Trophoblast cell (in vitro differentiated cells and primary cell): ENCODE measurements around the gene ATP6V0D1.

ENCODE experiments used
- DNase-seq, 2 donors: peaks; one replicate each; pipeline ENCODE4 v3.0.0-alpha.2; 2016
- H2AFZ ChIP-seq: 2 replicates; pipeline ENCODE4 v1.6.1; 2013; ENCODE audit warnings: low read length, moderate library complexity, mild to moderate bottlenecking; ENCODE audit not compliant: insufficient read depth, poor library complexity
- H2AK5ac ChIP-seq: 2 replicates; pipeline ENCODE4 v1.6.1; 2013; ENCODE audit warnings: mild to moderate bottlenecking, low read length
- H2BK120ac ChIP-seq: 2 replicates; pipeline ENCODE4 v1.6.1; 2013; ENCODE audit warnings: low read length, mild to moderate bottlenecking, moderate library complexity; ENCODE audit not compliant: insufficient read depth, poor library complexity
- H2BK12ac ChIP-seq: 2 replicates; pipeline ENCODE4 v1.6.1; 2013; ENCODE audit warnings: mild to moderate bottlenecking, low read length, moderate library complexity
- H2BK5ac ChIP-seq: 2 replicates; pipeline ENCODE4 v1.6.1; 2013; ENCODE audit warnings: low read length, low read depth, moderate library complexity, mild to moderate bottlenecking; ENCODE audit not compliant: poor library complexity
- H3K14ac ChIP-seq: 2 replicates; pipeline ENCODE4 v1.6.1; 2013; ENCODE audit warnings: mild to moderate bottlenecking, low read length
- H3K18ac ChIP-seq: 2 replicates; pipeline ENCODE4 v1.6.1; 2013; ENCODE audit warnings: mild to moderate bottlenecking, low read length
- H3K23ac ChIP-seq: 2 replicates; pipeline ENCODE4 v1.6.1; 2013; ENCODE audit warnings: low read length
- H3K27ac ChIP-seq: 2 replicates; pipeline ENCODE4 v1.5.1; 2013; ENCODE audit warnings: low read depth, mild to moderate bottlenecking, inconsistent platforms, low read length, moderate library complexity
- H3K27me3 ChIP-seq: 2 replicates; pipeline ENCODE4 v1.6.1; 2013; ENCODE audit warnings: inconsistent platforms, mild to moderate bottlenecking, low read length, moderate library complexity; ENCODE audit not compliant: insufficient read depth
- H3K36me3 ChIP-seq, 2 experiments: 1 replicate in 1 of 2; 2 replicates in 1 of 2; pipeline ENCODE4 v1.6.1; 2013; ENCODE audit warnings: low read length in 2 of 2, mild to moderate bottlenecking in 2 of 2, moderate library complexity in 1 of 2; ENCODE audit not compliant: insufficient read depth in 2 of 2, control insufficient read depth in 1 of 2
- H3K4ac ChIP-seq: 2 replicates; pipeline ENCODE4 v1.6.1; 2013; ENCODE audit warnings: low read depth, mild to moderate bottlenecking, low read length, moderate library complexity
- H3K4me1 ChIP-seq, 2 experiments: 1 replicate in 1 of 2; 2 replicates in 1 of 2; pipeline ENCODE4 v1.6.1; 2013; ENCODE audit warnings: low read length in 2 of 2, mild to moderate bottlenecking in 2 of 2, moderate library complexity in 1 of 2; ENCODE audit not compliant: insufficient read depth in 2 of 2, control insufficient read depth in 1 of 2
- H3K4me2 ChIP-seq: 2 replicates; pipeline ENCODE4 v1.6.1; 2013; ENCODE audit warnings: inconsistent platforms, mild to moderate bottlenecking, low read length, moderate library complexity
- H3K4me3 ChIP-seq: 2 replicates; pipeline ENCODE4 v1.5.1; 2013; ENCODE audit warnings: mild to moderate bottlenecking, low read depth, low read length, inconsistent platforms
- H3K79me1 ChIP-seq: one replicate; pipeline ENCODE4 v1.6.1; 2013; ENCODE audit warnings: low read length
- H3K79me2 ChIP-seq: 2 replicates; pipeline ENCODE4 v1.6.1; 2013; ENCODE audit warnings: low read length, mild to moderate bottlenecking; ENCODE audit not compliant: control insufficient read depth, insufficient read depth, poor library complexity
- H3K9ac ChIP-seq: 2 replicates; pipeline ENCODE4 v1.6.1; 2013; ENCODE audit warnings: mild to moderate bottlenecking, low read length
- H3K9me3 ChIP-seq: 2 replicates; pipeline ENCODE4 v1.6.1; 2013; ENCODE audit warnings: low read depth, mild to moderate bottlenecking, control low read depth, inconsistent platforms, low read length; ENCODE audit not compliant: insufficient read depth
- H4K12ac ChIP-seq: 2 replicates; pipeline ENCODE4 v1.6.1; 2013; ENCODE audit warnings: low read depth, mild to moderate bottlenecking, low read length, moderate library complexity
- H4K8ac ChIP-seq: 2 replicates; pipeline ENCODE4 v1.6.1; 2013; ENCODE audit warnings: low read depth, mild to moderate bottlenecking, low read length, moderate library complexity
- H4K91ac ChIP-seq: one replicate; pipeline ENCODE4 v1.6.1; 2013; ENCODE audit warnings: low read depth, mild to moderate bottlenecking, low read length, moderate library complexity
- WGBS: extraction: QIAGEN DNeasy Blood & Tissue Kit; methylation state at CpG from one replicate; pipeline ENCODE4 v1.1.7; 2013; ENCODE audit warnings: missing lambda C conversion rate; ENCODE audit not compliant: insufficient read length, insufficient coverage; ENCODE audit errors: extremely low coverage; 5-methylcytosine and 5-hydroxymethylcytosine counted together

The ATP6V0D1 gene

GRCh38 chr16:67438098-67438791, 42.7 kb downstream of the ATP6V0D1 start:
- H3K4me2 ChIP-seq = no peak overlapping the region
- H3K23ac ChIP-seq = no peak overlapping the region
- no CpG with 5 or more reads among the region's 20 CpGs for WGBS
- H3K9ac ChIP-seq = no peak overlapping the region
- H4K91ac ChIP-seq = no peak overlapping the region
- H2AK5ac ChIP-seq = no peak overlapping the region
- no peak overlapping the region for H4K12ac ChIP-seq
- H2BK12ac ChIP-seq = no peak overlapping the region
- H3K14ac ChIP-seq = no peak overlapping the region
- no peaks in the 10 kb centered on the region for H3K4me1 ChIP-seq
- H4K8ac ChIP-seq = no peak overlapping the region
- no peak overlapping the region for H2BK120ac ChIP-seq
- H3K4me3 ChIP-seq = no peak overlapping the region
- H3K9me3 ChIP-seq = peaks cover 7% of the 10 kb centered on the region
- no peak overlapping the region for H3K18ac ChIP-seq
- no peak overlapping the region for H2AFZ ChIP-seq
- no peak overlapping the region for H3K4ac ChIP-seq
- no peaks in the 10 kb centered on the region for H3K79me1 ChIP-seq
- no peak overlapping the region for H3K27ac ChIP-seq
- no peaks in the 10 kb centered on the region for H3K79me2 ChIP-seq
- H2BK5ac ChIP-seq = no peak overlapping the region
- H3K27me3 ChIP-seq = no peaks in the 10 kb centered on the region
- DNase-seq = no peak
- peaks cover 61 to 63% of the 10 kb centered on the region in 2 experiments for H3K36me3 ChIP-seq

GRCh38 chr16:67437513-67437912, 43.4 kb downstream of the ATP6V0D1 start:
- Histone ChIP-seq H2BK120ac (no peak overlapping the region), H3K27ac (no peak overlapping the region), H3K14ac (no peak overlapping the region), H3K4me3 (no peak overlapping the region), H3K27me3 (no peaks in the 10 kb centered on the region), H3K9me3 (peaks cover 6% of the 10 kb centered on the region), H4K91ac (no peak overlapping the region), H4K12ac (no peak overlapping the region), H3K4me2 (no peak overlapping the region), H2BK12ac (no peak overlapping the region), H4K8ac (no peak overlapping the region), H3K23ac (no peak overlapping the region), H3K9ac (no peak overlapping the region), H3K18ac (no peak overlapping the region), H3K79me2 (no peaks in the 10 kb centered on the region), H2AK5ac (no peak overlapping the region), H2BK5ac (no peak overlapping the region), H2AFZ (no peak overlapping the region), H3K79me1 (no peaks in the 10 kb centered on the region), H3K4ac (no peak overlapping the region), H3K4me1 (no peaks in the 10 kb centered on the region), H3K36me3 (peaks cover 54 to 57% of the 10 kb centered on the region in 2 experiments)
- DNase-seq = no peak
- no CpG with 5 or more reads among the region's 4 CpGs for WGBS

GRCh38 chr16:67436640-67437193, 44.2 kb downstream of the ATP6V0D1 start:
- H3K14ac ChIP-seq = no peak overlapping the region
- WGBS = no CpG with 5 or more reads among the region's 23 CpGs
- H3K4me1 ChIP-seq = peaks cover 0 to 3% of the 10 kb centered on the region in 2 experiments

GRCh38 chr16:67435758-67436164, 45.2 kb downstream of the ATP6V0D1 start:
- peaks cover 9% of the 10 kb centered on the region for H3K27me3 ChIP-seq
- H3K14ac ChIP-seq = no peak overlapping the region
- H3K79me2 ChIP-seq = no peaks in the 10 kb centered on the region
- H3K4ac ChIP-seq = no peak overlapping the region
- peaks cover 6% of the 10 kb centered on the region for H3K9me3 ChIP-seq
- no CpG with 5 or more reads among the region's 16 CpGs for WGBS
- no peak overlapping the region for H3K23ac ChIP-seq
- no peak overlapping the region for H2AFZ ChIP-seq
- H4K12ac ChIP-seq = no peak overlapping the region
- peaks cover 47 to 48% of the 10 kb centered on the region in 2 experiments for H3K36me3 ChIP-seq
- H3K18ac ChIP-seq = no peak overlapping the region
- H4K8ac ChIP-seq = no peak overlapping the region
- H2AK5ac ChIP-seq = no peak overlapping the region
- peaks cover 5 to 9% of the 10 kb centered on the region in 2 experiments for H3K4me1 ChIP-seq
- no peak overlapping the region for H2BK120ac ChIP-seq
- no peak overlapping the region for H4K91ac ChIP-seq
- no peaks in the 10 kb centered on the region for H3K79me1 ChIP-seq
- no peak overlapping the region for H2BK5ac ChIP-seq
- H3K9ac ChIP-seq = no peak overlapping the region
- H3K27ac ChIP-seq = no peak overlapping the region
- no peak overlapping the region for H2BK12ac ChIP-seq
- DNase-seq = no peak
- H3K4me2 ChIP-seq = no peak overlapping the region
- H3K4me3 ChIP-seq = peak overlapping the region; percentile 30

More at GRCh38 chr16:67436640-67437193, 44.2 kb downstream of the ATP6V0D1 start:
- Histone ChIP-seq H2BK12ac (no peak overlapping the region), H3K27ac (no peak overlapping the region), H3K36me3 (peaks cover 49 to 52% of the 10 kb centered on the region in 2 experiments), H2BK120ac (no peak overlapping the region), H3K18ac (no peak overlapping the region), H3K9me3 (peaks cover 5% of the 10 kb centered on the region), H3K4me3 (no peak overlapping the region), H3K4ac (no peak overlapping the region), H3K79me1 (no peaks in the 10 kb centered on the region), H3K23ac (no peak overlapping the region), H2AFZ (no peak overlapping the region), H3K4me2 (no peak overlapping the region), H2BK5ac (no peak overlapping the region), H4K12ac (no peak overlapping the region), H2AK5ac (no peak overlapping the region), H3K9ac (no peak overlapping the region), H4K91ac (no peak overlapping the region), H3K79me2 (no peaks in the 10 kb centered on the region), H3K27me3 (peaks cover 3% of the 10 kb centered on the region), H4K8ac (no peak overlapping the region)
- DNase-seq = no peak
